SK-N-SH treated with all-trans-retinoic acid at 6 μM for 48 hours (cell line): Measurements from ENCODE around the gene UNC13C.

ENCODE experiments used
- ATAC-seq: fragments of 200-7000 bp; cut with Tn5 transposase; 3 replicates; pipeline ENCODE4 v1.9.1; 2020; ENCODE audit warnings: mild to moderate bottlenecking, moderate library complexity
- ARNTL ChIP-seq: fragments of 450-650 bp; formaldehyde crosslinking; IDR thresholded peaks from 2 replicates; pipeline ENCODE4 v1.5.0; 2020; ENCODE audit warnings: low read depth, mild to moderate bottlenecking, moderate library complexity, borderline replicate concordance
- BACH2 ChIP-seq: fragments of 250-450 bp; sonication (Bioruptor Pico); IDR thresholded peaks from 2 replicates; pipeline ENCODE4 v1.9.0; 2021; ENCODE audit warnings: mild to moderate bottlenecking, borderline replicate concordance
- CSDC2 ChIP-seq: fragments of 250-450 bp; sonication (Bioruptor Pico); IDR thresholded peaks from 2 replicates; pipeline ENCODE4 v1.5.0; 2020; ENCODE audit warnings: mild to moderate bottlenecking, moderate library complexity
- ESRRG ChIP-seq: fragments of 250-450 bp; sonication (Bioruptor Pico); IDR thresholded peaks from 2 replicates; pipeline ENCODE4 v1.6.1; 2021; ENCODE audit warnings: mild to moderate bottlenecking
- GLIS3 ChIP-seq: fragments of 250-450 bp; sonication (Bioruptor Pico); IDR thresholded peaks from 2 replicates; pipeline ENCODE4 v1.5.0; 2020; ENCODE audit warnings: mild to moderate bottlenecking, moderate library complexity
- ISL1 ChIP-seq: fragments of 250-450 bp; sonication (Bioruptor Pico); IDR thresholded peaks from 2 replicates; pipeline ENCODE4 v2.1.2; 2022; ENCODE audit warnings: mild to moderate bottlenecking, moderate library complexity
- OSR1 ChIP-seq: fragments of 250-450 bp; sonication (Bioruptor Pico); IDR thresholded peaks from 2 replicates; pipeline ENCODE4 v1.8.0; 2022; ENCODE audit warnings: moderate library complexity, mild to moderate bottlenecking, inconsistent platforms
- PPARA ChIP-seq: fragments of 250-450 bp; sonication (Bioruptor Pico); IDR thresholded peaks from 2 replicates; pipeline ENCODE4 v1.5.0; 2020; ENCODE audit warnings: mild to moderate bottlenecking, borderline replicate concordance
- RARB ChIP-seq: fragments of 250-450 bp; sonication (Bioruptor Pico); IDR thresholded peaks from 2 replicates; pipeline ENCODE4 v1.8.0; 2021; ENCODE audit warnings: mild to moderate bottlenecking, moderate library complexity
- SNAI2 ChIP-seq: fragments of 250-450 bp; sonication (Bioruptor Pico); IDR thresholded peaks from 2 replicates; pipeline ENCODE4 v1.5.0; 2020; ENCODE audit warnings: mild to moderate bottlenecking, moderate library complexity
- TCF4 ChIP-seq: fragments of 250-450 bp; sonication (Bioruptor Pico); IDR thresholded peaks from 2 replicates; pipeline ENCODE4 v1.8.0; 2021; ENCODE audit warnings: mild to moderate bottlenecking, moderate library complexity, borderline replicate concordance
- TOX ChIP-seq: fragments of 250-450 bp; sonication (Bioruptor Pico); IDR thresholded peaks from 2 replicates; pipeline ENCODE4 v1.8.0; 2021; ENCODE audit warnings: mild to moderate bottlenecking, moderate library complexity, borderline replicate concordance
- ZFP3 ChIP-seq: fragments of 250-450 bp; sonication (Bioruptor Pico); IDR thresholded peaks from 2 replicates; pipeline ENCODE4 v1.5.0; 2020; ENCODE audit warnings: mild to moderate bottlenecking, moderate library complexity
- ZFP30 ChIP-seq: fragments of 450-650 bp; formaldehyde crosslinking; IDR thresholded peaks from 2 replicates; pipeline ENCODE4 v1.5.0; 2022; ENCODE audit warnings: mild to moderate bottlenecking, moderate library complexity
- ZNF565 ChIP-seq: fragments of 450-650 bp; formaldehyde crosslinking; conservative IDR thresholded peaks from 2 replicates; pipeline ENCODE4 v1.5.0; 2020; ENCODE audit warnings: low read depth, mild to moderate bottlenecking, moderate library complexity
- ZNF70 ChIP-seq: fragments of 450-650 bp; formaldehyde crosslinking; IDR thresholded peaks from 2 replicates; pipeline ENCODE4 v1.5.0; 2020; ENCODE audit warnings: mild to moderate bottlenecking, moderate library complexity
- ZNF8 ChIP-seq: fragments of 450-650 bp; formaldehyde crosslinking; IDR thresholded peaks from 2 replicates; pipeline ENCODE4 v1.5.0; 2020; ENCODE audit warnings: mild to moderate bottlenecking, moderate library complexity
- TF ChIP-seq, protein P1 (sequence below): fragments of 250-450 bp; sonication (Bioruptor Pico); IDR thresholded peaks from 2 replicates; pipeline ENCODE4 v1.8.0; 2021; ENCODE audit warnings: low read depth, mild to moderate bottlenecking, moderate library complexity, borderline replicate concordance
- TF ChIP-seq, protein P2 (sequence below): fragments of 250-450 bp; sonication (Bioruptor Pico); IDR thresholded peaks from 2 replicates; pipeline ENCODE4 v1.5.1; 2021; ENCODE audit warnings: mild to moderate bottlenecking, moderate library complexity
- TF ChIP-seq, protein P3 (sequence below): fragments of 250-450 bp; sonication (Bioruptor Pico); IDR thresholded peaks from 2 replicates; pipeline ENCODE4 v1.5.0; 2020; ENCODE audit warnings: mild to moderate bottlenecking, moderate library complexity

The UNC13C gene

DNA sequence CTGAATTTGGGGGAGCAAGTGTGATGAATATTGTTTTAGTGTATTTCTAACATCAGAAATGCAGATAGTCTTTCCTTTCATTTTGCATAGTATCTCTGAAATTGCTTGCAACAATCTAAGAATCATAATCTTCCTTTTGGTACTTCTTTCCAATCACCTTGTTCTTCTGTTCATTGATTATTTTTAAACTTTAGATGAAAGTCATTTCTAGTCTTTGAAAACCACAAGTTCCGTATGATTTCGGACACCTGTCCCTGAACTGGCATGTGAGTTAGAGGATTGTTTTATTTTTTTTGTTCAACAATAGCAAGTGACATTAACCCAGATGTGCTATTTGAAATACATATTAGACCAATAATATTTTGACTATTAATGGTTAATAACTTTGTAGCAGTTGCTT lies 329.7 kb downstream of the UNC13C start:
- TF ChIP-seq OSR1 (CRISPR knock-in tag), result no peak
- no peak for ATAC-seq

DNA sequence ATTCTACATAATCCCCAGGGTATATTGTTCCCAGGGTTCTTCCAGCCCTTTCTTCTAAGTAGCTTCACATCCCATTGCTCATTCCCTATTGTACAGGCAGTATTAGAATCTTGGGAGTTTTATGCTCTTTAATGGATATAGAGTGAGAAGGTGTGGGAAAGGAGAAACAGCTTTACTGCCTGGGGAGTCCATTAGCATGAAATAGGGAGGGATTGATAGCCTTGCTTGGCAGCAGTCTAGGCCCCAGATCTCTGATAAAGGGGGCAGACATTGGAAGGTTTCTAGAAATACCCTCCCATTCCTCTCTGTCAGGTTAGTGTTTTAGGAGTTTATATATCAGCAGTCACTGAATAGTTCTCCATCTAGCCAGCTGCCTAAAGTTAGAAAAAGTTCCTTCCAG lies 334.3 kb downstream of the UNC13C start:
- ATAC-seq, result no peak
- no peak for TF ChIP-seq TOX (CRISPR knock-in tag)
- TF ChIP-seq OSR1 (CRISPR knock-in tag), result no peak
- TF ChIP-seq, protein P1, sequence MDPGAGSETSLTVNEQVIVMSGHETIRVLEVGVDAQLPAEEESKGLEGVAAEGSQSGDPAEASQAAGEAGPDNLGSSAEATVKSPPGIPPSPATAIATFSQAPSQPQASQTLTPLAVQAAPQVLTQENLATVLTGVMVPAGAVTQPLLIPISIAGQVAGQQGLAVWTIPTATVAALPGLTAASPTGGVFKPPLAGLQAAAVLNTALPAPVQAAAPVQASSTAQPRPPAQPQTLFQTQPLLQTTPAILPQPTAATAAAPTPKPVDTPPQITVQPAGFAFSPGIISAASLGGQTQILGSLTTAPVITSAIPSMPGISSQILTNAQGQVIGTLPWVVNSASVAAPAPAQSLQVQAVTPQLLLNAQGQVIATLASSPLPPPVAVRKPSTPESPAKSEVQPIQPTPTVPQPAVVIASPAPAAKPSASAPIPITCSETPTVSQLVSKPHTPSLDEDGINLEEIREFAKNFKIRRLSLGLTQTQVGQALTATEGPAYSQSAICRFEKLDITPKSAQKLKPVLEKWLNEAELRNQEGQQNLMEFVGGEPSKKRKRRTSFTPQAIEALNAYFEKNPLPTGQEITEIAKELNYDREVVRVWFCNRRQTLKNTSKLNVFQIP (CRISPR knock-in tag), result no peak
- TF ChIP-seq ISL1 (CRISPR knock-in tag), result no peak
- TF ChIP-seq GLIS3 (CRISPR knock-in tag), result no peak
- no peak for TF ChIP-seq ZNF565
- no peak for TF ChIP-seq ZFP3 (CRISPR knock-in tag)
- TF ChIP-seq, protein P2, sequence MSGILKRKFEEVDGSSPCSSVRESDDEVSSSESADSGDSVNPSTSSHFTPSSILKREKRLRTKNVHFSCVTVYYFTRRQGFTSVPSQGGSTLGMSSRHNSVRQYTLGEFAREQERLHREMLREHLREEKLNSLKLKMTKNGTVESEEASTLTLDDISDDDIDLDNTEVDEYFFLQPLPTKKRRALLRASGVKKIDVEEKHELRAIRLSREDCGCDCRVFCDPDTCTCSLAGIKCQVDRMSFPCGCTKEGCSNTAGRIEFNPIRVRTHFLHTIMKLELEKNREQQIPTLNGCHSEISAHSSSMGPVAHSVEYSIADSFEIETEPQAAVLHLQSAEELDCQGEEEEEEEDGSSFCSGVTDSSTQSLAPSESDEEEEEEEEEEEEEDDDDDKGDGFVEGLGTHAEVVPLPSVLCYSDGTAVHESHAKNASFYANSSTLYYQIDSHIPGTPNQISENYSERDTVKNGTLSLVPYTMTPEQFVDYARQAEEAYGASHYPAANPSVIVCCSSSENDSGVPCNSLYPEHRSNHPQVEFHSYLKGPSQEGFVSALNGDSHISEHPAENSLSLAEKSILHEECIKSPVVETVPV (CRISPR knock-in tag), result no peak
- TF ChIP-seq PPARA (CRISPR knock-in tag), result no peak
- no peak for TF ChIP-seq SNAI2 (CRISPR knock-in tag)
- no peak for TF ChIP-seq ZNF8 (CRISPR knock-in tag)
- no peak for TF ChIP-seq RARB
- no peak for TF ChIP-seq ESRRG

DNA sequence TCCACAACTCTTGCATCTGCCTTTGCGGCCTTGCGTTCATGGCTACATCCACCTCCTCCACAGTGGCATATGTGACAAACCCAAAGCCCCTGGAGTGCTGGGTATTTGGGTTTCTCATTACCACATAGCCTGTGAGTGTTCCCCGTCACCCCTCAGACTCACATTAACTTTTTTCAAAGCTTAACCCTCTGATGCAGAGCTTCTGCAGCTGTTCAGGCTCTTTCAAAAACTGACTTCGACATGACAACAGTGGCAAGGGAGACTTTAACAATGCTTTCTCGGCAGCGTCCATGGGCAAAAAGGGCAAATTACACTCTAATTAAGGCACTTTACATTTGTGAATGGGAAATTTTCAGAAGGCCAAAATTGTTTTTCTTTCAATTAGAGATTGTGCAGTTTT lies 343.2 kb downstream of the UNC13C start:
- TF ChIP-seq ARNTL (CRISPR knock-in tag) (no peak), ZNF70 (CRISPR knock-in tag) (no peak), ZFP3 (CRISPR knock-in tag) (no peak), ZFP30 (no peak), TOX (CRISPR knock-in tag) (no peak), BACH2 (CRISPR knock-in tag) (no peak), ZNF8 (CRISPR knock-in tag) (no peak), GLIS3 (CRISPR knock-in tag) (no peak), PPARA (CRISPR knock-in tag) (no peak), ZNF565 (no peak), ESRRG (no peak), RARB (no peak), TCF4 (CRISPR knock-in tag) (no peak), OSR1 (CRISPR knock-in tag) (no peak), SNAI2 (CRISPR knock-in tag) (no peak), CSDC2 (CRISPR knock-in tag) (no peak)
- TF ChIP-seq, protein P1 (CRISPR knock-in tag), result no peak
- TF ChIP-seq, protein P3, sequence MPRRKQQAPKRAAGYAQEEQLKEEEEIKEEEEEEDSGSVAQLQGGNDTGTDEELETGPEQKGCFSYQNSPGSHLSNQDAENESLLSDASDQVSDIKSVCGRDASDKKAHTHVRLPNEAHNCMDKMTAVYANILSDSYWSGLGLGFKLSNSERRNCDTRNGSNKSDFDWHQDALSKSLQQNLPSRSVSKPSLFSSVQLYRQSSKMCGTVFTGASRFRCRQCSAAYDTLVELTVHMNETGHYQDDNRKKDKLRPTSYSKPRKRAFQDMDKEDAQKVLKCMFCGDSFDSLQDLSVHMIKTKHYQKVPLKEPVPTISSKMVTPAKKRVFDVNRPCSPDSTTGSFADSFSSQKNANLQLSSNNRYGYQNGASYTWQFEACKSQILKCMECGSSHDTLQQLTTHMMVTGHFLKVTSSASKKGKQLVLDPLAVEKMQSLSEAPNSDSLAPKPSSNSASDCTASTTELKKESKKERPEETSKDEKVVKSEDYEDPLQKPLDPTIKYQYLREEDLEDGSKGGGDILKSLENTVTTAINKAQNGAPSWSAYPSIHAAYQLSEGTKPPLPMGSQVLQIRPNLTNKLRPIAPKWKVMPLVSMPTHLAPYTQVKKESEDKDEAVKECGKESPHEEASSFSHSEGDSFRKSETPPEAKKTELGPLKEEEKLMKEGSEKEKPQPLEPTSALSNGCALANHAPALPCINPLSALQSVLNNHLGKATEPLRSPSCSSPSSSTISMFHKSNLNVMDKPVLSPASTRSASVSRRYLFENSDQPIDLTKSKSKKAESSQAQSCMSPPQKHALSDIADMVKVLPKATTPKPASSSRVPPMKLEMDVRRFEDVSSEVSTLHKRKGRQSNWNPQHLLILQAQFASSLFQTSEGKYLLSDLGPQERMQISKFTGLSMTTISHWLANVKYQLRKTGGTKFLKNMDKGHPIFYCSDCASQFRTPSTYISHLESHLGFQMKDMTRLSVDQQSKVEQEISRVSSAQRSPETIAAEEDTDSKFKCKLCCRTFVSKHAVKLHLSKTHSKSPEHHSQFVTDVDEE (CRISPR knock-in tag), result no peak
- TF ChIP-seq, protein P2 (CRISPR knock-in tag), result no peak
- ATAC-seq, result no peak
